Body of pancreas (tissue), 4 donors: ENCODE results near the gene CYTIP.

ENCODE experiments used
- POLR2A ChIP-seq, 3 donors: fragments of 450-650 bp; IDR thresholded peaks; one replicate each; pipeline ENCODE4 v1.6.1; 2016; ENCODE audit warnings: antibody characterized with exemption in 3 of 3, mild to moderate bottlenecking in 2 of 3
- TF ChIP-seq, protein P1 (sequence below), 7 experiments: fragments of 450-650 bp in 4 of 7; fragments of 200-600 bp in 3 of 7; sonication (generic) in 3 of 7; IDR thresholded peaks; one replicate each; pipeline ENCODE4 v1.5.1; 2016 to 2019; ENCODE audit warnings: antibody characterized with exemption in 7 of 7

DNA sequence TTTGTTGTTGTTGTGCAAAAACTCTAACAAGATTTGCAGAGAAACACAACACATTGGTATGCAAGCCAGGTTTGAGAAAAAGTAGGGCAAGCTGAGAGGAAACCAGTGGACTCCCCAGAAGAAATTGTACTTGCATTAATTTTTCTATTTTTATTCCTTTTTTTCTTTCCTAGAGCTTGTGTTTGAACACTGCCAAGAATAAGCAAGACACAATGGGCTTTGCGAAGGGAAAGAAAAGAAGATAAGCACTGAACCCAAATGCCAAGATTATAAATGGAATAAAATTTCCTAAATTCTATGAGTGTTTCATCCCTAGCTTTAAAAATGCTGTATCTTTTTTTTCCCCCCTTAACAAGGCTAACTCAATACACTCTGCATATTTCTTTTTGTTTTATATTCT is 17.0 kb upstream of the CYTIP start:
- TF ChIP-seq, protein P1, sequence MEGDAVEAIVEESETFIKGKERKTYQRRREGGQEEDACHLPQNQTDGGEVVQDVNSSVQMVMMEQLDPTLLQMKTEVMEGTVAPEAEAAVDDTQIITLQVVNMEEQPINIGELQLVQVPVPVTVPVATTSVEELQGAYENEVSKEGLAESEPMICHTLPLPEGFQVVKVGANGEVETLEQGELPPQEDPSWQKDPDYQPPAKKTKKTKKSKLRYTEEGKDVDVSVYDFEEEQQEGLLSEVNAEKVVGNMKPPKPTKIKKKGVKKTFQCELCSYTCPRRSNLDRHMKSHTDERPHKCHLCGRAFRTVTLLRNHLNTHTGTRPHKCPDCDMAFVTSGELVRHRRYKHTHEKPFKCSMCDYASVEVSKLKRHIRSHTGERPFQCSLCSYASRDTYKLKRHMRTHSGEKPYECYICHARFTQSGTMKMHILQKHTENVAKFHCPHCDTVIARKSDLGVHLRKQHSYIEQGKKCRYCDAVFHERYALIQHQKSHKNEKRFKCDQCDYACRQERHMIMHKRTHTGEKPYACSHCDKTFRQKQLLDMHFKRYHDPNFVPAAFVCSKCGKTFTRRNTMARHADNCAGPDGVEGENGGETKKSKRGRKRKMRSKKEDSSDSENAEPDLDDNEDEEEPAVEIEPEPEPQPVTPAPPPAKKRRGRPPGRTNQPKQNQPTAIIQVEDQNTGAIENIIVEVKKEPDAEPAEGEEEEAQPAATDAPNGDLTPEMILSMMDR (IDR thresholded peaks at IDR 0.05): no peak
- TF ChIP-seq POLR2A (IDR thresholded peaks at IDR 0.05): no peak
